CD8-positive, alpha-beta memory T cell (primary cell): Measurements from ENCODE around the gene ARHGAP26. TPM values are rescaled to one million over a fixed set of nuclear protein-coding genes. Genes with fewer than 3 reads are reported as not detected.
"Not testable (repeated sequence)": the region's sequence is repeated elsewhere in the genome, so short reads cannot be mapped to it uniquely, and the experiment has no call there.

Experiments used
- CTCF ChIA-PET: fragments of 350-600 bp; sonication (Branson Sonifier 250); formaldehyde crosslinking; loops from one replicate; lab custom pipeline; 2021; ENCODE audit warnings: antibody characterized with exemption; lab: Charles Lee
- POLR2A ChIA-PET: fragments of 350-600 bp; sonication (Branson Sonifier 250); formaldehyde crosslinking; loops from one replicate; lab custom pipeline; 2021; ENCODE audit warnings: antibody characterized with exemption; lab: Charles Lee
- DNase-seq, 5 donors: peaks; one replicate each; pipeline versions ENCODE4 v3.0.0 to v3.0.0-alpha.2; 2020 to 2022; ENCODE audit warnings: mixed read lengths in 1 of 5
- H3K27ac ChIP-seq: one replicate; pipeline ENCODE4 v1.7.0; 2013; ENCODE audit warnings: low read depth, mild to moderate bottlenecking, low read length, moderate library complexity
- H3K27me3 ChIP-seq: 2 replicates; pipeline ENCODE4 v1.7.0; 2013; ENCODE audit warnings: low read length, mild to moderate bottlenecking; ENCODE audit not compliant: insufficient read depth, poor library complexity, severe bottlenecking
- H3K36me3 ChIP-seq: 2 replicates; pipeline ENCODE4 v1.7.0; 2013; ENCODE audit warnings: mild to moderate bottlenecking, low read length, moderate library complexity; ENCODE audit not compliant: insufficient read depth
- H3K4me1 ChIP-seq: 2 replicates; pipeline ENCODE4 v1.7.0; 2013; ENCODE audit warnings: mild to moderate bottlenecking, low read length, moderate library complexity; ENCODE audit not compliant: insufficient read depth
- H3K4me3 ChIP-seq: 2 replicates; pipeline ENCODE4 v1.7.0; 2013; ENCODE audit warnings: mild to moderate bottlenecking, low read length
- H3K9me3 ChIP-seq: 2 replicates; pipeline ENCODE4 v1.7.0; 2013; ENCODE audit warnings: mild to moderate bottlenecking, low read length
- H3K27ac Mint-ChIP-seq, 8 donors: one replicate each; pipeline ENCODE4 v1.8.0; 2020 to 2021; ENCODE audit warnings: mixed read lengths in 8 of 8, mild to moderate bottlenecking in 6 of 8, inconsistent platforms in 3 of 8, moderate library complexity in 3 of 8
- H3K27me3 Mint-ChIP-seq, 2 donors: one replicate each; pipeline ENCODE4 v1.8.0; 2020 to 2021; ENCODE audit warnings: mixed read lengths in 2 of 2, mild to moderate bottlenecking in 1 of 2, moderate library complexity in 1 of 2
- H3K36me3 Mint-ChIP-seq, 3 donors: one replicate each; pipeline ENCODE4 v1.8.0; 2020 to 2021; ENCODE audit warnings: mixed read lengths in 3 of 3, inconsistent platforms in 1 of 3, mild to moderate bottlenecking in 1 of 3
- H3K4me1 Mint-ChIP-seq, 3 donors: one replicate each; pipeline ENCODE4 v1.8.0; 2020 to 2021; ENCODE audit warnings: mixed read lengths in 3 of 3, inconsistent platforms in 1 of 3, mild to moderate bottlenecking in 1 of 3
- H3K4me3 Mint-ChIP-seq, 7 donors: one replicate each; pipeline ENCODE4 v1.8.0; 2020 to 2021; ENCODE audit warnings: mixed read lengths in 7 of 7, mild to moderate bottlenecking in 6 of 7, moderate library complexity in 4 of 7, inconsistent platforms in 2 of 7
- H3K9me3 Mint-ChIP-seq, 5 donors: one replicate each; pipeline ENCODE4 v1.8.0; 2020 to 2022; ENCODE audit warnings: mixed read lengths in 5 of 5, mild to moderate bottlenecking in 3 of 5, moderate library complexity in 2 of 5, inconsistent platforms in 1 of 5
- polyA plus RNA-seq: library from polyadenylated mRNA; unstranded; fragments of 300-500 nt; fragmentation: Illumina TruSeq; gene quantifications from one replicate; pipeline ENCODE4 v1.2.3, GENCODE V29; 2021
- total RNA-seq, 2 experiments: library from RNA; stranded (reverse); gene quantifications; one replicate each; pipeline ENCODE4 v1.2.3, GENCODE V29; 2021

The ARHGAP26 gene
- total and polyA plus RNA-seq, 3 experiments from 2014 or later: 16.7 to 37.1 (median 19.7) TPM

- DNase-seq: no peak
- Histone ChIP-seq H3K36me3 (no peaks in the 10 kb centered on the region), H3K27me3 (no peaks in the 10 kb centered on the region), H3K9me3 (no peaks in the 10 kb centered on the region), H3K4me3 (no peak overlapping the region), H3K27ac (no peak overlapping the region), H3K4me1 (peaks cover 7% of the 10 kb centered on the region)
- Mint-ChIP-seq H3K4me1 (peaks cover 62 to 69% (median 64%) of the 10 kb centered on the region in 3 donors), H3K4me3 (no peak overlapping the region), H3K9me3 (no peaks in the 10 kb centered on the region), H3K27me3 (peaks cover 0 to 1% of the 10 kb centered on the region in 2 donors), H3K27ac (peak overlapping the region in 4 of 8 donors; percentile 7 to 36 (median 28)), H3K36me3 (peaks cover 7 to 20% (median 11%) of the 10 kb centered on the region in 3 donors)
- ChIA-PET CTCF (no interaction called here), POLR2A (no interaction called here)
Observed at GRCh38 chr5:142957528-142957927, 187.4 kb downstream of the ARHGAP26 start.

GRCh38 chr5:142958944-142959682 lies 188.9 kb downstream of the ARHGAP26 start:
- Mint-ChIP-seq H3K27ac (peak overlapping the region in 7 of 8 donors; percentile 29 to 84 (median 45)), H3K4me3 (peak overlapping the region in 3 of 7 donors; percentile 21 to 68 (median 23)), H3K9me3 (peaks cover 0 to 2% (median 0%) of the 10 kb centered on the region in 5 donors), H3K4me1 (peaks cover 60 to 63% (median 60%) of the 10 kb centered on the region in 3 donors), H3K27me3 (no peaks in the 10 kb centered on the region), H3K36me3 (peaks cover 6 to 21% (median 21%) of the 10 kb centered on the region in 3 donors)
- POLR2A ChIA-PET: interaction anchor here (0.6 kb wide), 2 partner anchors 24 to 39 kb away, joined by 3 to 4 read pairs; no protein-coding TSS in a partner anchor
- Histone ChIP-seq H3K36me3 (no peaks in the 10 kb centered on the region), H3K4me3 (no peak overlapping the region), H3K4me1 (peaks cover 7% of the 10 kb centered on the region), H3K9me3 (no peaks in the 10 kb centered on the region), H3K27ac (no peak overlapping the region), H3K27me3 (no peaks in the 10 kb centered on the region)
- CTCF ChIA-PET: interaction anchor here (0.7 to 1.7 kb wide), 5 partner anchors 21 to 269 kb away, joined by 3 to 7 read pairs (median 3); no protein-coding TSS in a partner anchor
- no peak for DNase-seq

DNA sequence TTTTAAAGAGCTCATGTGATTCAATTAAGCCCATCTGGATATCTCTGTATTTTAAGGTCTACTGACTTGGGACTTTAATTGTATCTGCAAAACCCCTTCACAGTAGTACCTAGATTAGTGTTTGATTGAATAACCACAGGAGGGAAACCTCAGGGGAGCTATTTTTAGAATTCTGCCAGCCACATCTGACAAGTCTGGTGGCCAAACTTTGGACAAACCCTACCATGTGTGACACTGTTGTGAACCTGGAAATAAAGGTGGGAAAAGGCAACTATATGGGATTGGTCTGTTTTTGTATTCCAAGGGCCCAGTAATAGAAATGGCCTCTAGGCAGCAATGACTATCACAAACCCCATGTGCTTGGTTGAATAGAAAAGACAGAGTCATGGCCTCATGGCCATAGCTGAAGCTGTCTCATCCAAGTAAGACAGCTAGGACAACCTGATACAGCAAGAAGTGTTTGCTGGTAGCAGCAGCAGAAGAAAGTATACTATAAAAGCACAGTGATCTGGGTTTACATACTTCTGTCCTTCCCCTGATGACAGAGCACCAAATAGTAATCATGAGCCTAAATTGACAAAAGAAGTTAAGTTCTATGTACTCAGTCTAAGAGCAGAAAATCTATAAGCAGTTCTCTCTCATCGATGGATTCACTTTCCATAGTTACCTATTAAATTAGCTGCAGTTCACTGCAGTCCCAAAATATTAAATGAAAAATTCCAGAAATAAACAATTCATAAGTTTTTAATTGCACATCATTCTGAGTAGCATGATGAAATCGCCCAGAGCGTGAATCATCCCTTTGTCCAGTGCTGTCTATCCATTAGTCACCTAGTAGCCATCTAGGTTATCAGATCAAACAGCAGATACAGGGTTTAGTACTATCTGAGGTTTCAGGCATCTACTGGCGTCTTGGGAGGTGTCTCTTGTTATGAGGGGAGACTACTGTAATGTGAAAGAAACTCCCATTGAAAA lies 189.8 kb downstream of the ARHGAP26 start:
- no peak overlapping the region for H3K4me3 ChIP-seq
- H3K4me1 Mint-ChIP-seq: peaks cover 61 to 71% (median 68%) of the 10 kb centered on the region in 3 donors
- H3K4me1 ChIP-seq: peaks cover 7% of the 10 kb centered on the region
- no peaks in the 10 kb centered on the region for H3K9me3 ChIP-seq
- no peaks in the 10 kb centered on the region for H3K27me3 Mint-ChIP-seq
- H3K27ac Mint-ChIP-seq: peak overlapping the region; percentile 25 to 84 (median 39)
- CTCF ChIA-PET: interaction anchor here (0.7 to 1.7 kb wide), 6 partner anchors 22 to 270 kb away, joined by 3 to 7 read pairs (median 3); no protein-coding TSS in a partner anchor
- H3K36me3 Mint-ChIP-seq: peaks cover 10 to 24% (median 15%) of the 10 kb centered on the region in 3 donors
- H3K36me3 ChIP-seq: no peaks in the 10 kb centered on the region
- no peaks in the 10 kb centered on the region for H3K27me3 ChIP-seq
- peak overlapping the region in 4 of 7 donors; percentile 9 to 68 (median 22) for H3K4me3 Mint-ChIP-seq
- H3K27ac ChIP-seq: no peak overlapping the region
- no peak for DNase-seq
- peaks cover 0 to 2% (median 0%) of the 10 kb centered on the region in 5 donors for H3K9me3 Mint-ChIP-seq
- POLR2A ChIA-PET: interaction anchor here (0.6 kb wide), 2 partner anchors 25 to 38 kb away, joined by 3 to 4 read pairs; no protein-coding TSS in a partner anchor

GRCh38 chr5:142961440-142962173 lies 191.4 kb downstream of the ARHGAP26 start:
- H3K9me3 Mint-ChIP-seq: peaks cover 0 to 2% (median 0%) of the 10 kb centered on the region in 5 donors
- no peaks in the 10 kb centered on the region for H3K9me3 ChIP-seq
- ChIA-PET POLR2A (no interaction called here), CTCF (interaction anchor here (1.3 kb wide), 1 partner anchor 40 kb away, joined by 3 read pairs; no protein-coding TSS in a partner anchor)
- H3K4me3 Mint-ChIP-seq: no peak overlapping the region
- no peaks in the 10 kb centered on the region for H3K36me3 ChIP-seq
- DNase-seq: no peak
- peaks cover 65 to 71% (median 70%) of the 10 kb centered on the region in 3 donors for H3K4me1 Mint-ChIP-seq
- H3K27ac ChIP-seq: no peak overlapping the region
- H3K27me3 ChIP-seq: no peaks in the 10 kb centered on the region
- H3K4me3 ChIP-seq: no peak overlapping the region
- H3K27ac Mint-ChIP-seq: peak overlapping the region; percentile 9 to 89 (median 44)
- H3K36me3 Mint-ChIP-seq: peaks cover 8 to 23% (median 15%) of the 10 kb centered on the region in 3 donors
- peaks cover 7% of the 10 kb centered on the region for H3K4me1 ChIP-seq
- H3K27me3 Mint-ChIP-seq: no peaks in the 10 kb centered on the region

- Histone ChIP-seq H3K27me3 (no peaks in the 10 kb centered on the region), H3K4me3 (no peak overlapping the region), H3K27ac (no peak overlapping the region), H3K4me1 (peaks cover 7% of the 10 kb centered on the region), H3K9me3 (no peaks in the 10 kb centered on the region), H3K36me3 (no peaks in the 10 kb centered on the region)
- no peak for DNase-seq
- ChIA-PET CTCF (interaction anchor here (1.3 kb wide), 1 partner anchor 40 kb away, joined by 3 read pairs; no protein-coding TSS in a partner anchor), POLR2A (no interaction called here)
- Mint-ChIP-seq H3K4me3 (no peak overlapping the region), H3K27ac (peak overlapping the region in 6 of 8 donors; percentile 9 to 59 (median 27)), H3K9me3 (peaks cover 0 to 2% (median 0%) of the 10 kb centered on the region in 5 donors), H3K27me3 (no peaks in the 10 kb centered on the region), H3K4me1 (peaks cover 65 to 71% (median 66%) of the 10 kb centered on the region in 3 donors), H3K36me3 (peaks cover 8 to 23% (median 15%) of the 10 kb centered on the region in 3 donors)
Observed at GRCh38 chr5:142962174-142962533, 192.0 kb downstream of the ARHGAP26 start.

GRCh38 chr5:142965258-142966120 lies 195.3 kb downstream of the ARHGAP26 start:
- CTCF ChIA-PET: interaction anchor here (1.1 to 1.9 kb wide), 3 partner anchors 37 to 77 kb away, joined by 3 to 4 read pairs (median 4); no protein-coding TSS in a partner anchor
- Mint-ChIP-seq H3K36me3 (peaks cover 10 to 28% (median 15%) of the 10 kb centered on the region in 3 donors), H3K4me3 (peak overlapping the region in 3 of 7 donors; percentile 7 to 72 (median 43)), H3K27ac (peak overlapping the region; percentile 38 to 96 (median 82)), H3K4me1 (peaks cover 53 to 64% (median 54%) of the 10 kb centered on the region in 3 donors)
- not testable (repeated sequence) for H3K27me3 ChIP-seq, H3K4me1 ChIP-seq, H3K9me3 Mint-ChIP-seq, DNase-seq, H3K36me3 ChIP-seq, H3K27me3 Mint-ChIP-seq, H3K9me3 ChIP-seq, H3K27ac ChIP-seq, H3K4me3 ChIP-seq
- POLR2A ChIA-PET: interaction anchor here (0.6 kb wide), 1 partner anchor 243 kb away, joined by 3 read pairs; no protein-coding TSS in a partner anchor
